ENCODE results near the gene FOXC1. TPM values are rescaled to one million over a fixed set of nuclear protein-coding genes. Genes with fewer than 3 reads are reported as not detected.

The FOXC1 gene
- total RNA-seq, 1 experiment from 2014 or later = not detected

DNA sequence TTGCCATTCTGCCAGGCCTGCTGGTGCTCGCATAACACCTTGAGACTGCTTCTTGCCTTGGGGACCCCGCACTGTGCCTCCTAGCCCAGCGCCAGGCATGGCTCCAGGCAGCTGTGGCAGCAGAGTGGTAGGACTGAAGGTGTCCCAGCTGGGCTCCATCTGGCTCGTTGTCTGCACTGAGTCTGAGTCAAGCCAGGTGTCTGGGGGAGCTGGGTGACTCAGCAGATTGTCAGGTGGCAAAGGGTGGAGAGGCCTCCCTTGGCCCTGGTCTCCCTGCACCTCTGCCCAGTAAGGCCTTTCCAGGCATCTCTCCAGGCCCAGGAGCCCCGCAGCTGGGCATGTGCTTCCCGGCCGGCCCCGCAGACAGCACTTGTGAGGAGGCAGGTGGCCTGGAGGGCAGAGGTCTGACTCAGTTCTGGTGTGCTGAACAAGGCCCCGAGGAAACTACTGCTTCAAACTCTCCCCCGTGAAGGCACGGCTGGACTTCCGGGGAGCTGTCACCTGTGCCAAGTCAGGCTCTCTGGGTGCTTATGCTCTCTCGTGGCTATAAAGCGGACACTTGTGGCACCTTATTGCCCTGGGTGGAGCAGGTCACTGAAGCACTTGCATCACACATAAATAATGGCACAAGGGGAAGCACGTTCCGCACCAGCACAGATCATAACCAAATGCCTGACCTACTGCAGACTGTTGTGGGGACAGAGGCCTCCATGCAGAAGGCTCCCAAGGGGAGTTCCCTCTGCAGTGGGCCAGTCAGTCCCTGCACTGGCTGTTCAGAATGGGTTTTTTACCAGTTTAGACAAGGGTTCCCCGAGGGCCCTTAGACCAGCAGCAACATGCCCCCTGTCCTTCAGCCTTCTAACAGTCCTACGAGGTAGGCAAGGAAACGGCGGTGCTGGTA is 27.5 kb downstream of the FOXC1 start:
- no peak overlapping the region for H3K23ac ChIP-seq (ENCODE audit: insufficient read length, low read depth, low read length)
- H3K9ac ChIP-seq (ENCODE audit: extremely low read depth, insufficient read length, low read length) = no peak overlapping the region
- no peak overlapping the region for H2AFZ ChIP-seq (ENCODE audit: low read length)
- no peak overlapping the region for H3T11ph ChIP-seq (ENCODE audit: low read length)
- H3K4ac ChIP-seq (ENCODE audit: low read depth, low read length) = no peak overlapping the region
- no peak overlapping the region for H4K8ac ChIP-seq (replicated peaks; ENCODE audit: insufficient read length, low read depth, low read length)
- Mint-ChIP-seq H3K4me3 (no peak overlapping the region), H3K27ac (no peak overlapping the region), H3K4me1 (0 out of 4 replicates have a peak, but pooled peaks cover 0 to 2% of the 10 kb centered on the region in 2 experiments), H3K27me3 (ENCODE audit: low read depth) (peaks cover 38% of the 10 kb centered on the region), H3K9me3 (no peaks in the 10 kb centered on the region), H3K36me3 (ENCODE audit: insufficient read depth in 1 of 3, low read depth in 3 of 3) (no peaks in the 10 kb centered on the region)
- H3K18ac ChIP-seq (ENCODE audit: insufficient read length, low read depth, low read length) = no peak overlapping the region
- H3K56ac ChIP-seq (ENCODE audit: insufficient read length, low read depth, low read length) = no peak overlapping the region
- no peak overlapping the region for H2BK5ac ChIP-seq (ENCODE audit: insufficient read length, low read length)
- no peaks in the 10 kb centered on the region for H3K4me1 ChIP-seq (ENCODE audit: insufficient read depth, low read length)
- no peak overlapping the region; the same call in 1 of the 2 replicates for H3K14ac ChIP-seq (ENCODE audit: insufficient read depth, low read length)
- no peaks in the 10 kb centered on the region for H3K79me1 ChIP-seq (ENCODE audit: insufficient read depth, low read depth, low read length, poor library complexity, severe bottlenecking)
- no peak overlapping the region for H2BK12ac ChIP-seq (ENCODE audit: insufficient read length, low read depth, low read length)
- no peak overlapping the region for H2BK120ac ChIP-seq (ENCODE audit: low read depth, low read length, poor library complexity, severe bottlenecking)
- H4K5ac ChIP-seq (ENCODE audit: insufficient read length, low read depth, low read length) = no peak overlapping the region
- no peak overlapping the region for H4K91ac ChIP-seq (ENCODE audit: insufficient read length, low read depth, low read length)
- no peaks in the 10 kb centered on the region for H4K20me1 ChIP-seq (ENCODE audit: control insufficient read depth, insufficient read depth, insufficient read length)
- H2AK5ac ChIP-seq (ENCODE audit: insufficient read length, low read length) = no peak overlapping the region
- no peaks in the 10 kb centered on the region for H3K79me2 ChIP-seq (ENCODE audit: insufficient read depth, low read length)
- no peaks in the 10 kb centered on the region for H3K9me3 ChIP-seq (ENCODE audit: control insufficient read depth, low read depth, low read length)
- DNase-seq = no peak
- H3K27ac ChIP-seq (ENCODE audit: insufficient read length, low read depth, low read length) = no peak overlapping the region
- no CpG with 5 or more reads among the region's 20 CpGs for WGBS (ENCODE audit: extremely low coverage, insufficient read length, low lambda C conversion rate)
- H3K27me3 ChIP-seq (ENCODE audit: insufficient read depth, low read length) = no peaks in the 10 kb centered on the region
- no peak overlapping the region for H2BK15ac ChIP-seq (ENCODE audit: low read depth, low read length)
- H3K4me2 ChIP-seq (ENCODE audit: insufficient read depth, insufficient read length, low read length) = no peak overlapping the region
- H2BK20ac ChIP-seq (ENCODE audit: low read depth, low read length, poor library complexity, severe bottlenecking) = no peak overlapping the region
- TF ChIP-seq, protein P1, sequence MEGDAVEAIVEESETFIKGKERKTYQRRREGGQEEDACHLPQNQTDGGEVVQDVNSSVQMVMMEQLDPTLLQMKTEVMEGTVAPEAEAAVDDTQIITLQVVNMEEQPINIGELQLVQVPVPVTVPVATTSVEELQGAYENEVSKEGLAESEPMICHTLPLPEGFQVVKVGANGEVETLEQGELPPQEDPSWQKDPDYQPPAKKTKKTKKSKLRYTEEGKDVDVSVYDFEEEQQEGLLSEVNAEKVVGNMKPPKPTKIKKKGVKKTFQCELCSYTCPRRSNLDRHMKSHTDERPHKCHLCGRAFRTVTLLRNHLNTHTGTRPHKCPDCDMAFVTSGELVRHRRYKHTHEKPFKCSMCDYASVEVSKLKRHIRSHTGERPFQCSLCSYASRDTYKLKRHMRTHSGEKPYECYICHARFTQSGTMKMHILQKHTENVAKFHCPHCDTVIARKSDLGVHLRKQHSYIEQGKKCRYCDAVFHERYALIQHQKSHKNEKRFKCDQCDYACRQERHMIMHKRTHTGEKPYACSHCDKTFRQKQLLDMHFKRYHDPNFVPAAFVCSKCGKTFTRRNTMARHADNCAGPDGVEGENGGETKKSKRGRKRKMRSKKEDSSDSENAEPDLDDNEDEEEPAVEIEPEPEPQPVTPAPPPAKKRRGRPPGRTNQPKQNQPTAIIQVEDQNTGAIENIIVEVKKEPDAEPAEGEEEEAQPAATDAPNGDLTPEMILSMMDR (conservative IDR thresholded peaks at IDR 0.05) = no peak
- no peaks in the 10 kb centered on the region for H3K23me2 ChIP-seq (ENCODE audit: insufficient read length, low read depth, low read length, poor library complexity, severe bottlenecking)

Data from H9 (cell line).